SU-DHL-6 (cell line): Measurements from ENCODE around the gene RPL36AL.
A peak's percentile ranks its signal among the peaks of the same experiment; 100 is the strongest.

Source experiments
- H2AFZ ChIP-seq: fragments of 200-600 bp; sonication (generic); 2 replicates; pipeline ENCODE4 v1.6.1; 2014; ENCODE audit warnings: low read depth, mild to moderate bottlenecking, moderate library complexity, mixed read lengths, antibody characterized with exemption, low read length; ENCODE audit not compliant: severe bottlenecking
- H3F3A ChIP-seq: fragments of 200-600 bp; shearing (Covaris generic); 2 replicates; pipeline ENCODE4 v1.6.0; 2016; ENCODE audit warnings: antibody characterized with exemption, mild to moderate bottlenecking; ENCODE audit not compliant: insufficient read depth
- H3K27ac ChIP-seq: fragments of 200-600 bp; sonication (generic); 2 replicates; pipeline ENCODE4 v1.5.1; 2016; ENCODE audit warnings: low read depth, mild to moderate bottlenecking, low read length, moderate library complexity, mixed read lengths
- H3K27me3 ChIP-seq: fragments of 200-600 bp; sonication (generic), shearing (Covaris generic); 2 replicates; pipeline ENCODE4 v1.6.0; 2014; ENCODE audit warnings: mild to moderate bottlenecking, low read length
- H3K36me3 ChIP-seq: fragments of 200-600 bp; sonication (generic); 2 replicates; pipeline ENCODE4 v1.6.1; 2014; ENCODE audit warnings: mild to moderate bottlenecking, low read length, mixed read lengths
- H3K4me2 ChIP-seq: fragments of 300-600, 200-600 bp; shearing (Covaris generic), sonication (generic); 2 replicates; pipeline ENCODE4 v1.6.0; 2014; ENCODE audit warnings: low read length, low read depth, mild to moderate bottlenecking; ENCODE audit not compliant: poor library complexity, severe bottlenecking
- H3K4me3 ChIP-seq: fragments of 200-600 bp; sonication (generic); 2 replicates; pipeline ENCODE4 v1.5.1; 2014; ENCODE audit warnings: antibody characterized with exemption, low read length, mild to moderate bottlenecking, mixed read lengths; ENCODE audit not compliant: insufficient read depth, poor library complexity, severe bottlenecking
- H3K79me2 ChIP-seq: fragments of 200-600 bp; sonication (generic); 2 replicates; pipeline ENCODE4 v1.6.1; 2014; ENCODE audit warnings: mild to moderate bottlenecking, low read length, moderate library complexity; ENCODE audit not compliant: insufficient read depth
- H3K9ac ChIP-seq: fragments of 200-600 bp; sonication (generic); 2 replicates; pipeline ENCODE4 v1.7.0; 2014; ENCODE audit warnings: mild to moderate bottlenecking, low read length
- H3K9me2 ChIP-seq: fragments of 200-600 bp; sonication (generic); replicated peaks from 2 replicates; pipeline ENCODE4 v1.6.1; 2014; ENCODE audit warnings: low read length; ENCODE audit not compliant: insufficient read depth
- H3K9me3 ChIP-seq: fragments of 200-600 bp; sonication (generic); 2 replicates; pipeline ENCODE4 v1.6.1; 2014; ENCODE audit warnings: low read length, mixed read lengths; ENCODE audit not compliant: insufficient read depth
- H4K20me1 ChIP-seq: fragments of 200-600 bp; sonication (generic); 2 replicates; pipeline ENCODE4 v1.6.1; 2014; ENCODE audit warnings: low read depth, mild to moderate bottlenecking, antibody characterized with exemption, low read length, moderate library complexity, mixed read lengths
- CTCF ChIP-seq: fragments of 200-600 bp; sonication (generic); IDR thresholded peaks from one replicate; pipeline ENCODE4 v1.5.1; 2017; ENCODE audit warnings: antibody characterized with exemption, mild to moderate bottlenecking, low read length, moderate library complexity; ENCODE audit not compliant: insufficient read depth, poor library complexity, severe bottlenecking
- EZH2phosphoT487 ChIP-seq: fragments of 200-600 bp; sonication (generic), shearing (Covaris generic); conservative IDR thresholded peaks from 2 replicates; pipeline ENCODE4 v1.6.1; 2018; ENCODE audit warnings: mild to moderate bottlenecking, antibody characterized with exemption, low read length, moderate library complexity, mixed read lengths

Gene RPL36AL

DNA sequence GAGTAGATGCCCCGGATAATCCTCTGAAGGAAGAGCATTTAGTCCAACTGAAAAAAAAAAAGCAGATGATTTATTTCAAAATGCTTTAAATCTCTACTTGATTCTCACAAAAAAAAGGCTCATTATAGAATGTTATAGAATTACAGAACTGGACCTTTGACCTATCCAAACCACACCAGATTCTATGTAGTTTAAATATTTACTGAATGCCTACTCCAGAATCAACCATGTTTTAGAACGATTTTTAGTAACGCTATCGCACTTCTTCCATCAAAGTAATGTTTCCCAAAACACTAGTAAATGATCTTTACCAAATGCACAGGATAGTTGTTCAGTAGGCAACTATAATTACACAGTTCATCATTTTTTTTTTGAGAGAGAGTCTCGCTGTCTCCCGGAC lies 36.8 kb downstream of the RPL36AL start:
- Histone ChIP-seq H3K4me2 (peak overlapping the region; percentile 76), H3K27ac (no peak overlapping the region; the same call in 1 of the 2 replicates), H3K9me2 (no peaks in the 10 kb centered on the region), H2AFZ (no peak overlapping the region), H3K79me2 (peaks cover 65% of the 10 kb centered on the region), H3K27me3 (no peaks in the 10 kb centered on the region), H3K9ac (peak overlapping the region; percentile 94), H3K9me3 (no peaks in the 10 kb centered on the region), H3K4me3 (peak overlapping the region; percentile 98), H4K20me1 (peaks cover 29% of the 10 kb centered on the region), H3F3A (peaks cover 77% of the 10 kb centered on the region), H3K36me3 (peaks cover 32% of the 10 kb centered on the region)
- TF ChIP-seq CTCF (no peak), EZH2phosphoT487 (no peak)

GRCh38 chr14:49582113-49582977 lies 38.1 kb downstream of the RPL36AL start:
- Histone ChIP-seq H3K9ac (no peak overlapping the region), H3K9me2 (no peaks in the 10 kb centered on the region), H3K36me3 (peaks cover 38% of the 10 kb centered on the region), H2AFZ (no peak overlapping the region), H3K27ac (no peak overlapping the region), H3K4me2 (peak overlapping the region; percentile 76), H3F3A (peaks cover 69% of the 10 kb centered on the region), H3K9me3 (no peaks in the 10 kb centered on the region), H3K27me3 (no peaks in the 10 kb centered on the region), H3K4me3 (no peak overlapping the region), H4K20me1 (peaks cover 29% of the 10 kb centered on the region), H3K79me2 (peaks cover 65% of the 10 kb centered on the region)
- TF ChIP-seq CTCF (no peak), EZH2phosphoT487 (no peak)

GRCh38 chr14:49581209-49582112 lies 39.0 kb downstream of the RPL36AL start:
- Histone ChIP-seq H3K9me3 (no peaks in the 10 kb centered on the region), H3K27ac (no peak overlapping the region), H4K20me1 (peaks cover 29% of the 10 kb centered on the region), H3K9me2 (no peaks in the 10 kb centered on the region), H3K4me3 (no peak overlapping the region), H2AFZ (no peak overlapping the region), H3K36me3 (peaks cover 38% of the 10 kb centered on the region), H3K27me3 (no peaks in the 10 kb centered on the region), H3K4me2 (no peak overlapping the region), H3K79me2 (peaks cover 65% of the 10 kb centered on the region), H3K9ac (no peak overlapping the region), H3F3A (peaks cover 64% of the 10 kb centered on the region)
- TF ChIP-seq EZH2phosphoT487 = no peak
- no peak for TF ChIP-seq CTCF
